ENCODE measurements around the gene GLYR1. TPM values are rescaled to one million over a fixed set of nuclear protein-coding genes. Genes with fewer than 3 reads are reported as not detected.

Gene GLYR1
- total RNA-seq, 1 experiment from 2014 or later = 117 TPM

- no peak for TF ChIP-seq CTCF (IDR thresholded peaks at IDR 0.05; ENCODE audit: insufficient read depth in 1 of 2, low read depth in 1 of 2, low read length in 1 of 2, severe bottlenecking in 1 of 2, unreplicated experiment in 1 of 2)
- H3K4me3 ChIP-seq (ENCODE audit: low read depth, low read length) = peak overlapping the region; percentile 97
- H3K4me3 Mint-ChIP-seq (ENCODE audit: unreplicated experiment) = peak overlapping the region; percentile 82
- peaks cover 8% of the 10 kb centered on the region for H3K4me1 Mint-ChIP-seq (ENCODE audit: low read depth, unreplicated experiment)
- H3K36me3 ChIP-seq (ENCODE audit: control insufficient read depth, insufficient read depth, low read length) = no peaks in the 10 kb centered on the region
- no TSS peak for BruUV-seq (replicated peaks)
- H3K36me3 Mint-ChIP-seq (ENCODE audit: insufficient read depth, unreplicated experiment) = peaks cover 44% of the 10 kb centered on the region
- H3K9me3 ChIP-seq = no peaks in the 10 kb centered on the region
- peaks cover 15% of the 10 kb centered on the region for H3K4me1 ChIP-seq
- H3K27me3 Mint-ChIP-seq (ENCODE audit: insufficient read depth, unreplicated experiment) = no peaks in the 10 kb centered on the region
- no peak overlapping the region for H3K27ac Mint-ChIP-seq (ENCODE audit: unreplicated experiment)
- peak in 1 of 2 experiments; percentile 48 for DNase-seq
- CTCF ChIA-PET = no interaction called here
- H3K9me3 Mint-ChIP-seq (ENCODE audit: unreplicated experiment) = no peaks in the 10 kb centered on the region
- POLR2A ChIA-PET = interaction anchor here (0.6 to 1.7 kb wide), 3 partner anchors 46 to 97 kb away, joined by 3 to 6 read pairs (median 5); partner anchors contain the start of gene ROGDI
- H3K27me3 ChIP-seq (replicated peaks; ENCODE audit: control insufficient read depth, insufficient read depth, low read length) = no peaks in the 10 kb centered on the region
- intact Hi-C loops (cut with micrococcal nuclease; ENCODE audit: unreplicated experiment) = loop anchor here (1.0 to 5.0 kb wide), 2 partner anchors 89 to 108 kb away; partner anchors contain the start of gene PPL
These were observed 893 bp upstream of the GLYR1 start for GRCh38 chr16:4847774-4848587.

- Histone ChIP-seq H3K27me3 (replicated peaks; ENCODE audit: control insufficient read depth, insufficient read depth, low read length) (no peaks in the 10 kb centered on the region), H3K4me1 (peaks cover 10% of the 10 kb centered on the region), H3K36me3 (ENCODE audit: control insufficient read depth, insufficient read depth, low read length) (no peaks in the 10 kb centered on the region), H3K9me3 (no peaks in the 10 kb centered on the region), H3K4me3 (ENCODE audit: low read depth, low read length) (peak overlapping the region; percentile 97)
- CTCF ChIA-PET = interaction anchor here (0.7 to 1.1 kb wide), 2 partner anchors 90 to 110 kb away, joined by 3 read pairs; no protein-coding TSS in a partner anchor
- peak; percentile 52 to 64 for DNase-seq
- no TSS peak for BruUV-seq (replicated peaks)
- peaks cover 8% of the 10 kb centered on the region for H3K4me1 Mint-ChIP-seq (ENCODE audit: low read depth, unreplicated experiment)
- peak overlapping the region; percentile 36 for H3K27ac Mint-ChIP-seq (ENCODE audit: unreplicated experiment)
- no peaks in the 10 kb centered on the region for H3K9me3 Mint-ChIP-seq (ENCODE audit: unreplicated experiment)
- peaks cover 53% of the 10 kb centered on the region for H3K36me3 Mint-ChIP-seq (ENCODE audit: insufficient read depth, unreplicated experiment)
- peak overlapping the region; percentile 82 for H3K4me3 Mint-ChIP-seq (ENCODE audit: unreplicated experiment)
- no peaks in the 10 kb centered on the region for H3K27me3 Mint-ChIP-seq (ENCODE audit: insufficient read depth, unreplicated experiment)
- intact Hi-C loops (cut with micrococcal nuclease; ENCODE audit: unreplicated experiment) = loop anchor here (5.0 kb wide), 1 partner anchor 91 kb away; the partner anchor contains the start of gene PPL
- POLR2A ChIA-PET = interaction anchor here (1.5 kb wide), 1 partner anchor 90 kb away, joined by 3 read pairs; no protein-coding TSS in a partner anchor
- TF ChIP-seq CTCF (IDR thresholded peaks at IDR 0.05; ENCODE audit: insufficient read depth in 1 of 2, low read depth in 1 of 2, low read length in 1 of 2, severe bottlenecking in 1 of 2, unreplicated experiment in 1 of 2) = no peak
These were observed 586 bp downstream of the GLYR1 start for GRCh38 chr16:4846503-4846900.

- Histone ChIP-seq H3K27me3 (replicated peaks; ENCODE audit: control insufficient read depth, insufficient read depth, low read length) (no peaks in the 10 kb centered on the region), H3K9me3 (no peaks in the 10 kb centered on the region), H3K4me1 (peaks cover 6% of the 10 kb centered on the region), H3K36me3 (ENCODE audit: control insufficient read depth, insufficient read depth, low read length) (no peaks in the 10 kb centered on the region; the same call in none of the 2 replicates), H3K4me3 (ENCODE audit: low read depth, low read length) (no peak overlapping the region)
- H3K9me3 Mint-ChIP-seq (ENCODE audit: unreplicated experiment) = no peaks in the 10 kb centered on the region
- intact Hi-C loops (cut with micrococcal nuclease; ENCODE audit: unreplicated experiment) = no loop called here
- no peak for DNase-seq
- H3K4me3 Mint-ChIP-seq (ENCODE audit: unreplicated experiment) = no peak overlapping the region
- H3K4me1 Mint-ChIP-seq (ENCODE audit: low read depth, unreplicated experiment) = peaks cover 3% of the 10 kb centered on the region
- H3K36me3 Mint-ChIP-seq (ENCODE audit: insufficient read depth, unreplicated experiment) = peaks cover 87% of the 10 kb centered on the region
- H3K27me3 Mint-ChIP-seq (ENCODE audit: insufficient read depth, unreplicated experiment) = no peaks in the 10 kb centered on the region
- BruUV-seq (replicated peaks) = no TSS peak
- no peak for TF ChIP-seq CTCF (IDR thresholded peaks at IDR 0.05; ENCODE audit: insufficient read depth in 1 of 2, low read depth in 1 of 2, low read length in 1 of 2, severe bottlenecking in 1 of 2, unreplicated experiment in 1 of 2)
- H3K27ac Mint-ChIP-seq (ENCODE audit: unreplicated experiment) = no peak overlapping the region
- CTCF ChIA-PET = no interaction called here
- POLR2A ChIA-PET = no interaction called here
These were observed 6.1 kb downstream of the GLYR1 start for GRCh38 chr16:4840984-4841383.

Measured in Caco-2 (cell line).